Fibroblast of lung (primary cell): ENCODE results near the gene TJP2. TPM values are rescaled to one million over a fixed set of nuclear protein-coding genes. Genes with fewer than 3 reads are reported as not detected.

Experiments used
- DNase-seq, 2 donors: peaks; one replicate each; pipeline versions ENCODE4 v3.0.0 to v3.0.0-alpha.2; 2010; ENCODE audit warnings: low read depth in 2 of 2
- H2AFZ ChIP-seq: 2 replicates; pipeline ENCODE4 v1.5.1; 2012; ENCODE audit warnings: low read length, control low read depth, inconsistent platforms
- H3K27ac ChIP-seq: 2 replicates; pipeline ENCODE4 v1.5.1; 2011; ENCODE audit warnings: low read length, control low read depth; ENCODE audit not compliant: insufficient read depth
- H3K27me3 ChIP-seq: 2 replicates; pipeline ENCODE4 v1.5.1; 2011; ENCODE audit warnings: mild to moderate bottlenecking, low read length; ENCODE audit not compliant: control insufficient read depth, insufficient read depth
- H3K36me3 ChIP-seq: 2 replicates; pipeline ENCODE4 v1.5.1; 2011; ENCODE audit warnings: low read length; ENCODE audit not compliant: control insufficient read depth, insufficient read depth
- H3K4me1 ChIP-seq: 2 replicates; pipeline ENCODE4 v1.5.1; 2011; ENCODE audit warnings: low read length; ENCODE audit not compliant: control insufficient read depth, insufficient read depth; ENCODE audit errors: extremely low read depth
- H3K4me2 ChIP-seq: 2 replicates; pipeline ENCODE4 v1.5.1; 2011; ENCODE audit warnings: low read length, control low read depth; ENCODE audit not compliant: insufficient read depth; ENCODE audit errors: extremely low read depth
- H3K4me3 ChIP-seq, 4 experiments: fragments of 200-600 bp in 1 of 4; sonication (generic) in 1 of 4; replicated peaks in 1 of 4; 2 replicates each; pipeline ENCODE4 v1.5.1; 2011 to 2016; ENCODE audit warnings: low read length in 4 of 4, low read depth in 3 of 4, mild to moderate bottlenecking in 3 of 4, control low read depth in 2 of 4, inconsistent platforms in 1 of 4, mixed read lengths in 1 of 4; ENCODE audit not compliant: insufficient read depth in 1 of 4; ENCODE audit errors: control extremely low read depth in 1 of 4
- H3K79me2 ChIP-seq: 2 replicates; pipeline ENCODE4 v1.5.1; 2012; ENCODE audit warnings: mild to moderate bottlenecking, low read length, inconsistent platforms; ENCODE audit not compliant: control insufficient read depth, insufficient read depth
- H3K9ac ChIP-seq: 2 replicates; pipeline ENCODE4 v1.5.1; 2011; ENCODE audit warnings: mild to moderate bottlenecking, low read length, control low read depth; ENCODE audit not compliant: insufficient read depth
- H3K9me3 ChIP-seq: 2 replicates; pipeline ENCODE4 v1.5.1; 2012; ENCODE audit warnings: low read depth, low read length; ENCODE audit not compliant: control insufficient read depth, insufficient read depth
- H4K20me1 ChIP-seq: 2 replicates; pipeline ENCODE4 v1.5.1; 2011; ENCODE audit warnings: low read length; ENCODE audit not compliant: control insufficient read depth, insufficient read depth; ENCODE audit errors: extremely low read depth
- CTCF ChIP-seq, 2 donors: IDR thresholded peaks in 1 of 2; conservative IDR thresholded peaks in 1 of 2; 1 replicate in 1 of 2; 2 replicates in 1 of 2; pipeline ENCODE4 v1.5.1; 2011 to 2012; ENCODE audit warnings: low read length in 2 of 2, control low read depth in 1 of 2, inconsistent platforms in 1 of 2, low read depth in 1 of 2, mild to moderate bottlenecking in 1 of 2
- EZH2 ChIP-seq: IDR thresholded peaks from 2 replicates; pipeline ENCODE4 v1.5.1; 2012; ENCODE audit warnings: low read length, control low read depth, mild to moderate bottlenecking; ENCODE audit errors: missing control alignments
- polyA plus RNA-seq, 2 donors: library from polyadenylated mRNA; depleted of rRNA in 1 of 2; stranded (reverse) in 1 of 2; unstranded in 1 of 2; fragments of >200 nt; gene quantifications; 2 replicates each; pipeline ENCODE4 v1.2.1, GENCODE V29; 2011 to 2012; ENCODE audit warnings: missing spikeins in 1 of 2
- total RNA-seq: library from RNA; depleted of rRNA; stranded (reverse); fragments of >200 nt; gene quantifications from 2 replicates; pipeline ENCODE4 v1.2.1, GENCODE V29; 2014

TJP2 gene
- total and polyA plus RNA-seq, 2 donors (not counting 1 experiment from before 2014, with no cell fraction given), result 25.9 to 36.5 TPM

GRCh38 chr9:69165581-69165980 lies 8.5 kb upstream of the TJP2 start:
- H2AFZ ChIP-seq, result no peak overlapping the region
- H4K20me1 ChIP-seq, result no peaks in the 10 kb centered on the region
- no peaks in the 10 kb centered on the region for H3K36me3 ChIP-seq
- H3K79me2 ChIP-seq, result no peaks in the 10 kb centered on the region
- H3K9ac ChIP-seq, result no peak overlapping the region
- no peak overlapping the region for H3K27ac ChIP-seq
- no peaks in the 10 kb centered on the region for H3K4me1 ChIP-seq
- H3K9me3 ChIP-seq, result no peaks in the 10 kb centered on the region
- no peaks in the 10 kb centered on the region for H3K27me3 ChIP-seq
- H3K4me3 ChIP-seq, result no peak overlapping the region
- no peak for DNase-seq
- TF ChIP-seq CTCF (conservative IDR thresholded peaks at IDR 0.05 in 1 of 2, IDR thresholded peaks at IDR 0.05 in 1 of 2; ENCODE audit: low read depth in 1 of 2, low read length in 2 of 2) (no peak), EZH2 (no peak)
- no peak overlapping the region for H3K4me2 ChIP-seq

- peak; percentile 44 to 86 for DNase-seq
- no peak overlapping the region for H2AFZ ChIP-seq
These were observed 5.3 kb upstream of the TJP2 start for GRCh38 chr9:69168709-69169217.

GRCh38 chr9:69170231-69170630 lies 3.8 kb upstream of the TJP2 start:
- H3K9ac ChIP-seq, result no peak overlapping the region
- H3K4me1 ChIP-seq, result peaks cover 2% of the 10 kb centered on the region
- no peaks in the 10 kb centered on the region for H3K9me3 ChIP-seq
- no peak overlapping the region for H3K4me2 ChIP-seq
- TF ChIP-seq CTCF (conservative IDR thresholded peaks at IDR 0.05 in 1 of 2, IDR thresholded peaks at IDR 0.05 in 1 of 2; ENCODE audit: low read depth in 1 of 2, low read length in 2 of 2), result no peak
- no peak for TF ChIP-seq EZH2
- DNase-seq, result peak in 1 of 2 donors; percentile 36
- H2AFZ ChIP-seq, result no peak overlapping the region
- H3K79me2 ChIP-seq, result peaks cover 4% of the 10 kb centered on the region
- H4K20me1 ChIP-seq, result no peaks in the 10 kb centered on the region
- H3K27me3 ChIP-seq, result no peaks in the 10 kb centered on the region
- no peaks in the 10 kb centered on the region for H3K36me3 ChIP-seq
- no peak overlapping the region for H3K4me3 ChIP-seq
- no peak overlapping the region for H3K27ac ChIP-seq

More at GRCh38 chr9:69168709-69169217, 5.3 kb upstream of the TJP2 start:
- Histone ChIP-seq H3K4me3 (no peak overlapping the region), H3K9ac (no peak overlapping the region), H3K36me3 (no peaks in the 10 kb centered on the region), H3K27ac (no peak overlapping the region), H3K9me3 (no peaks in the 10 kb centered on the region), H3K4me2 (no peak overlapping the region), H4K20me1 (no peaks in the 10 kb centered on the region), H3K27me3 (no peaks in the 10 kb centered on the region), H3K79me2 (no peaks in the 10 kb centered on the region), H3K4me1 (peaks cover 2% of the 10 kb centered on the region)
- no peak for TF ChIP-seq EZH2
- TF ChIP-seq CTCF (conservative IDR thresholded peaks at IDR 0.05 in 1 of 2, IDR thresholded peaks at IDR 0.05 in 1 of 2; ENCODE audit: low read depth in 1 of 2, low read length in 2 of 2), result no peak
